K562 (cell line): Measurements from ENCODE around the gene KRT8. TPM values are rescaled to one million over a fixed set of nuclear protein-coding genes. Genes with fewer than 3 reads are reported as not detected.

ENCODE experiments used
- ATAC-seq: fragments of 200-7000 bp; cut with Tn5 transposase; 3 replicates; pipeline ENCODE4 v1.9.1; 2020; ENCODE audit warnings: moderate library complexity
- BruUV-seq: library from RNA; stranded (reverse); fragments of 400-500 nt; replicated peaks from 2 replicates; lab custom pipeline; 2021; lab: Mats Ljungman, UMichigan
- CTCF ChIA-PET: fragments of 300-600 bp; formaldehyde crosslinking; extraction: SDS; loops from one replicate; lab custom pipeline; 2021; ENCODE audit warnings: low intra/inter-chr PET ratio; lab: Yijun Ruan, JAX
- POLR2A ChIA-PET: fragments of 300-600, 350-650 bp; sonication (Branson Sonifier 250); formaldehyde crosslinking; extraction: SDS; loops from one replicate; lab custom pipeline; 2021; ENCODE audit warnings: antibody characterized with exemption, inconsistent platforms; lab: Yijun Ruan, JAX
- DNase-seq, 4 experiments: peaks; one replicate each; pipeline versions ENCODE4 v3.0.0 to v3.0.0-alpha.2; 2011 to 2018; ENCODE audit warnings: low spot score in 3 of 4, mixed read lengths in 3 of 4; ENCODE audit errors: extremely low read depth in 1 of 4
- FAIRE-seq: peaks from 2 replicates; lab custom pipeline; 2011; peaks lifted over from hg19 to GRCh38; lab: Jason Lieb, UNC
- H2AFZ ChIP-seq: 2 replicates; pipeline ENCODE4 v1.6.0; 2011; ENCODE audit warnings: low read depth, low read length, control low read depth, inconsistent platforms
- H3K27ac ChIP-seq: fragments of 200-600 bp; 3 replicates; pipeline ENCODE4 v1.8.0; 2011; ENCODE audit warnings: low read depth, mild to moderate bottlenecking, control low read depth, inconsistent platforms, low read length, moderate library complexity, mixed read lengths; ENCODE audit errors: extremely low read depth
- H3K27me3 ChIP-seq, 2 experiments: fragments of 300-600 bp in 1 of 2; 2 replicates in 1 of 2; 3 replicates in 1 of 2; pipeline versions ENCODE4 v1.6.0 to v1.8.0; 2011; ENCODE audit warnings: inconsistent platforms in 2 of 2, low read length in 2 of 2, mild to moderate bottlenecking in 1 of 2, mixed read lengths in 1 of 2, moderate library complexity in 1 of 2; ENCODE audit not compliant: control insufficient read depth in 2 of 2, insufficient read depth in 2 of 2
- H3K36me3 ChIP-seq: fragments of 300-600 bp; 3 replicates; pipeline ENCODE4 v1.8.0; 2011; ENCODE audit warnings: mild to moderate bottlenecking, low read length, inconsistent platforms; ENCODE audit not compliant: control insufficient read depth, insufficient read depth
- H3K4me1 ChIP-seq, 2 experiments: fragments of 200-600 bp in 1 of 2; replicated peaks in 1 of 2; 2 replicates in 1 of 2; 3 replicates in 1 of 2; pipeline versions ENCODE4 v1.5.1 to v1.8.0; 2011; ENCODE audit warnings: inconsistent platforms in 2 of 2, low read length in 2 of 2, mild to moderate bottlenecking in 1 of 2, mixed read lengths in 1 of 2, moderate library complexity in 1 of 2; ENCODE audit not compliant: control insufficient read depth in 2 of 2, insufficient read depth in 2 of 2
- H3K4me2 ChIP-seq: 2 replicates; pipeline ENCODE4 v1.6.1; 2011; ENCODE audit warnings: low read length, control low read depth, inconsistent platforms, mixed read lengths; ENCODE audit not compliant: insufficient read depth
- H3K4me3 ChIP-seq: fragments of 200-600 bp; sonication (generic), shearing (Covaris generic); 2 replicates; pipeline ENCODE4 v1.5.1; 2016; ENCODE audit warnings: control low read depth, inconsistent platforms
- H3K79me2 ChIP-seq: fragments of 200-600 bp; 3 replicates; pipeline ENCODE4 v1.8.0; 2011; ENCODE audit warnings: low read length, inconsistent platforms; ENCODE audit not compliant: control insufficient read depth, insufficient read depth
- H3K9ac ChIP-seq, 2 experiments: 2 replicates each; pipeline versions ENCODE4 v1.6.0 to v1.6.1; 2011; ENCODE audit warnings: low read depth in 2 of 2, low read length in 2 of 2, control low read depth in 1 of 2, inconsistent platforms in 1 of 2, mild to moderate bottlenecking in 1 of 2, mixed read lengths in 1 of 2; ENCODE audit not compliant: insufficient read depth in 1 of 2
- H3K9me1 ChIP-seq: one replicate; pipeline ENCODE4 v1.6.0; 2011; ENCODE audit warnings: inconsistent platforms, mild to moderate bottlenecking, low read length, moderate library complexity; ENCODE audit not compliant: control insufficient read depth, insufficient read depth
- H3K9me3 ChIP-seq: replicated peaks from 2 replicates; pipeline ENCODE4 v1.5.1; 2011; ENCODE audit warnings: low read depth, low read length, inconsistent platforms; ENCODE audit not compliant: control insufficient read depth, insufficient read depth
- H4K20me1 ChIP-seq: replicated peaks from 2 replicates; pipeline ENCODE4 v1.6.1; 2011; ENCODE audit warnings: low read length, inconsistent platforms, mixed read lengths; ENCODE audit not compliant: control insufficient read depth, insufficient read depth
- BRD9 ChIP-seq: fragments of 450-650 bp; IDR thresholded peaks from 2 replicates; pipeline ENCODE4 v1.6.1; 2018; ENCODE audit warnings: low read depth; ENCODE audit not compliant: partially characterized antibody
- CBX1 ChIP-seq: sonication (generic); IDR thresholded peaks from 2 replicates; pipeline ENCODE4 v1.6.1; 2016; ENCODE audit warnings: antibody characterized with exemption, low read depth, mild to moderate bottlenecking
- CBX2 ChIP-seq: fragments of 200-600 bp; sonication (generic); IDR thresholded peaks from one replicate; pipeline ENCODE4 v1.6.1; 2012; ENCODE audit warnings: mild to moderate bottlenecking, low read length, inconsistent platforms; ENCODE audit not compliant: insufficient read depth, poor library complexity, severe bottlenecking
- CREB3 ChIP-seq: fragments of 450-650 bp; conservative IDR thresholded peaks from 2 replicates; pipeline ENCODE4 v1.6.1; 2016; ENCODE audit warnings: missing genetic modification characterization, low read depth, mild to moderate bottlenecking, missing compliant biosample characterization, moderate library complexity
- FUS ChIP-seq: fragments of 200-400 bp; formaldehyde crosslinking; optimal IDR thresholded peaks from 2 replicates; pipeline ENCODE3; 2017; ENCODE audit warnings: low read depth, low read length
- HDAC2 ChIP-seq: fragments of 450-650 bp; IDR thresholded peaks from 2 replicates; pipeline ENCODE4 v1.6.1; 2016; ENCODE audit warnings: mild to moderate bottlenecking
- HINFP ChIP-seq: fragments of 450-650 bp; conservative IDR thresholded peaks from 2 replicates; pipeline ENCODE4 v1.6.1; 2016; ENCODE audit warnings: missing genetic modification characterization, low read depth, mild to moderate bottlenecking, control low read depth, missing compliant biosample characterization
- KDM1A ChIP-seq, 2 experiments: fragments of 450-650 bp; IDR thresholded peaks; 2 replicates each; pipeline ENCODE4 v1.6.1; 2016; ENCODE audit warnings: mild to moderate bottlenecking in 2 of 2
- NFATC3 ChIP-seq: fragments of 450-650 bp; IDR thresholded peaks from 2 replicates; pipeline ENCODE4 v1.6.1; 2017; ENCODE audit warnings: mild to moderate bottlenecking
- NR2C1 ChIP-seq, 2 experiments: fragments of 450-650 bp; IDR thresholded peaks; 2 replicates each; pipeline ENCODE4 v1.6.1; 2017; ENCODE audit warnings: mild to moderate bottlenecking in 2 of 2, antibody characterized with exemption in 1 of 2, inconsistent platforms in 1 of 2, missing compliant biosample characterization in 1 of 2, missing genetic modification characterization in 1 of 2
- RBM25 ChIP-seq: fragments of 200-400 bp; formaldehyde crosslinking; IDR thresholded peaks from 2 replicates; pipeline ENCODE4 v1.6.1; 2018; ENCODE audit warnings: low read length, low read depth, moderate library complexity; ENCODE audit not compliant: severe bottlenecking
- ZNF121 ChIP-seq: sonication (generic); formaldehyde crosslinking; conservative IDR thresholded peaks from 2 replicates; pipeline ENCODE4 v1.8.0; 2022; ENCODE audit warnings: missing genetic modification reagents
- ZNF77 ChIP-seq: fragments of 250-450 bp; sonication (Bioruptor Pico); IDR thresholded peaks from 2 replicates; pipeline ENCODE4 v1.5.0; 2020
- ZNF79 ChIP-seq: fragments of 250-450 bp; sonication (Bioruptor Pico); IDR thresholded peaks from 2 replicates; pipeline ENCODE4 v1.4.0; 2020; ENCODE audit warnings: low read depth, mild to moderate bottlenecking, moderate library complexity
- WGBS: fragments of 100-300 bp; shearing (Covaris generic); methylation state at CpG from one replicate; pipeline ENCODE4 v1.1.6; 2016; ENCODE audit warnings: low coverage, mixed read lengths; ENCODE audit not compliant: insufficient coverage; ENCODE audit errors: missing lambda C conversion rate; 5-methylcytosine and 5-hydroxymethylcytosine counted together
- in situ Hi-C: fragments of 300-500 bp; cut with MboI; formaldehyde crosslinking; loops from 4 replicates; pipeline ENCODE4 v1.15.0; 2018; ENCODE audit warnings: inconsistent platforms, mixed read lengths
- intact Hi-C: fragments of 100-400 bp; cut with micrococcal nuclease; formaldehyde crosslinking; loops from 2 replicates; pipeline ENCODE4 v1.14.2; 2022
- polyA plus RNA-seq, 8 experiments: library from polyadenylated mRNA; depleted of rRNA in 4 of 8; stranded (reverse) in 5 of 8; unstranded in 3 of 8; fragments of >200 nt; fragmentation: Nextera tagmentation in 2 of 8; fragmentation: Illumina TruSeq in 1 of 8; extraction: Ambion mirVana in 2 of 8; extraction: Trizol in 1 of 8; gene quantifications; 2 replicates each; pipeline versions ENCODE4 v1.2.1 to v1.2.3, GENCODE V29; 2011 to 2014; ENCODE audit warnings: inconsistent platforms in 1 of 8, missing spikeins in 1 of 8
- total RNA-seq, 7 experiments: library from RNA; depleted of rRNA in 6 of 7; stranded (reverse); fragments of >200 nt in 6 of 7; fragmentation: Illumina TruSeq in 2 of 7; extraction: Trizol in 2 of 7; gene quantifications; 2 replicates each; pipeline versions ENCODE4 v1.2.1 to v1.2.3, GENCODE V29; 2011 to 2021; ENCODE audit warnings: low replicate concordance in 1 of 7

The KRT8 gene
- total and polyA plus RNA-seq, 9 of the 15 experiments (the other 6 are each of a cell fraction or from before 2014, with no cell fraction given): 41.5 to 661 (median 260) TPM

GRCh38 chr12:52909796-52910195 lies 4.9 kb upstream of the KRT8 start:
- no peak overlapping the region for H3K4me2 ChIP-seq
- no peaks in the 10 kb centered on the region for H4K20me1 ChIP-seq
- intact Hi-C loops: no loop called here
- no peaks in the 10 kb centered on the region for H3K36me3 ChIP-seq
- ChIA-PET CTCF (no interaction called here), POLR2A (interaction anchor here (0.6 to 1.0 kb wide), 4 partner anchors 12 to 52 kb away, joined by 3 to 4 read pairs (median 3); no protein-coding TSS in a partner anchor)
- no peak overlapping the region for H3K27ac ChIP-seq
- TF ChIP-seq RBM25: peak; percentile 38
- peak; percentile 67 for TF ChIP-seq ZNF121 (CRISPR knock-in tag)
- no peak for TF ChIP-seq ZNF79 (CRISPR knock-in tag)
- 0 out of 4 replicates have a peak, but pooled peaks of 1 of the 2 experiments have one; percentile 19 for TF ChIP-seq KDM1A (IDR thresholded peaks at IDR 0.05)
- no peak for TF ChIP-seq NFATC3
- no peak overlapping the region for H2AFZ ChIP-seq
- no peak for ATAC-seq
- DNase-seq: no peak
- no peak overlapping the region for H3K4me3 ChIP-seq
- H3K9me1 ChIP-seq: no peaks in the 10 kb centered on the region
- in situ Hi-C loops: loop anchor here (5.0 kb wide), 1 partner anchor 43 kb away; no protein-coding TSS in a partner anchor
- no peaks in the 10 kb centered on the region for H3K27me3 ChIP-seq
- H3K4me1 ChIP-seq: peaks cover 47 to 51% of the 10 kb centered on the region in 2 experiments
- peak overlapping the region in 1 of 2 experiments; percentile 76; a peak in 1 of 4 replicates for H3K9ac ChIP-seq
- BruUV-seq: no TSS peak
- H3K79me2 ChIP-seq: peaks cover 3% of the 10 kb centered on the region; the same call in 1 of the 3 replicates
- no peak for FAIRE-seq
- H3K9me3 ChIP-seq: no peaks in the 10 kb centered on the region
- WGBS: 87% methylated on average over 3 of the region's 3 CpGs

- no peak overlapping the region for H3K4me3 ChIP-seq
- intact Hi-C loops (no loop called here), in situ Hi-C loops (loop anchor here (5.0 kb wide), 1 partner anchor 43 kb away; no protein-coding TSS in a partner anchor)
- H3K9ac ChIP-seq: no peak overlapping the region
- CTCF ChIA-PET: no interaction called here
- H3K27ac ChIP-seq: no peak overlapping the region
- no peaks in the 10 kb centered on the region for H3K9me3 ChIP-seq
- H2AFZ ChIP-seq: no peak overlapping the region
- no peaks in the 10 kb centered on the region for H4K20me1 ChIP-seq
- H3K9me1 ChIP-seq: no peaks in the 10 kb centered on the region
- no TSS peak for BruUV-seq
- H3K4me2 ChIP-seq: no peak overlapping the region
- no peak for ATAC-seq
- no peaks in the 10 kb centered on the region for H3K36me3 ChIP-seq
- FAIRE-seq: no peak
- DNase-seq: no peak
- POLR2A ChIA-PET: interaction anchor here (0.9 to 1.8 kb wide), 3 partner anchors 9 to 61 kb away, joined by 3 to 8 read pairs (median 6); no protein-coding TSS in a partner anchor
- no peaks in the 10 kb centered on the region for H3K27me3 ChIP-seq
- peaks cover 8% of the 10 kb centered on the region for H3K79me2 ChIP-seq
- 75% methylated on average over 2 of the region's 2 CpGs for WGBS
- H3K4me1 ChIP-seq: peaks cover 46 to 47% of the 10 kb centered on the region in 2 experiments
- TF ChIP-seq KDM1A (IDR thresholded peaks at IDR 0.05) (no peak), HINFP (tag) (no peak), HDAC2 (no peak), CBX1 (no peak), CBX2 (no peak), FUS (no peak), ZNF77 (no peak), BRD9 (no peak), CREB3 (tag) (no peak), NR2C1 (IDR thresholded peaks at IDR 0.05) (no peak), NR2C1 (tag; IDR thresholded peaks at IDR 0.05) (no peak)
Measured at GRCh38 chr12:52909331-52909730, 4.5 kb upstream of the KRT8 start.
